ENCODE measurements around the gene CBFA2T2. TPM values are rescaled to one million over a fixed set of nuclear protein-coding genes. Genes with fewer than 3 reads are reported as not detected.
"Not testable (repeated sequence)": the region's sequence is repeated elsewhere in the genome, so short reads cannot be mapped to it uniquely, and the experiment has no call there.

The CBFA2T2 gene
- total RNA-seq, 3 donors from 2014 or later (not counting 1 experiment from before 2014, with no cell fraction given) = 16.5 to 27.5 (median 18.5) TPM

GRCh38 chr20:33463332-33464101 is 26.4 kb upstream of the CBFA2T2 start:
- ATAC-seq (no peak), DNase-seq (no peak)
- Mint-ChIP-seq H3K27me3 (ENCODE audit: low read depth in 2 of 2) (no peaks in the 10 kb centered on the region), H3K27ac (no peak overlapping the region), H3K4me3 (no peak overlapping the region), H3K4me1 (no peaks in the 10 kb centered on the region), H3K36me3 (no peaks in the 10 kb centered on the region), H3K9me3 (no peaks in the 10 kb centered on the region)
- intact Hi-C loops (cut with micrococcal nuclease) = no loop called here
- Histone ChIP-seq H3K27me3 (ENCODE audit: control insufficient read depth, insufficient read depth, low read length) (no peaks in the 10 kb centered on the region), H3K4me3 (ENCODE audit: low read length) (no peak overlapping the region), H3K36me3 (ENCODE audit: control insufficient read depth, insufficient read depth, low read length) (no peaks in the 10 kb centered on the region), H3K27ac (ENCODE audit: low read length) (no peak overlapping the region), H3K9me3 (ENCODE audit: control insufficient read depth, insufficient read depth, low read length) (no peaks in the 10 kb centered on the region), H3K4me1 (ENCODE audit: control insufficient read depth, insufficient read depth, low read length) (peaks cover 5% of the 10 kb centered on the region)
- WGBS (ENCODE audit: insufficient coverage) = 92% methylated on average over 7 of the region's 7 CpGs
- no peak for TF ChIP-seq CTCF (IDR thresholded peaks at IDR 0.05)

- ATAC-seq; H3K4me1 Mint-ChIP-seq; H3K9me3 Mint-ChIP-seq; H3K4me1 ChIP-seq (ENCODE audit: control insufficient read depth, insufficient read depth, low read length); H3K27me3 ChIP-seq (ENCODE audit: control insufficient read depth, insufficient read depth, low read length); H3K4me3 ChIP-seq (ENCODE audit: low read length); DNase-seq; H3K4me3 Mint-ChIP-seq; intact Hi-C loops (cut with micrococcal nuclease); H3K27ac Mint-ChIP-seq; H3K27ac ChIP-seq (ENCODE audit: low read length); H3K9me3 ChIP-seq (ENCODE audit: control insufficient read depth, insufficient read depth, low read length); H3K36me3 ChIP-seq (ENCODE audit: control insufficient read depth, insufficient read depth, low read length); H3K27me3 Mint-ChIP-seq (ENCODE audit: low read depth in 2 of 2); H3K36me3 Mint-ChIP-seq: not testable (repeated sequence)
- WGBS (ENCODE audit: insufficient coverage) = 92% methylated on average over 8 of the region's 8 CpGs
Measured at GRCh38 chr20:33464759-33465158, 25.1 kb upstream of the CBFA2T2 start.

GRCh38 chr20:33465481-33466302 is 24.2 kb upstream of the CBFA2T2 start:
- no peaks in the 10 kb centered on the region for H3K4me1 Mint-ChIP-seq
- intact Hi-C loops (cut with micrococcal nuclease) = no loop called here
- H3K27ac ChIP-seq (ENCODE audit: low read length) = no peak overlapping the region
- DNase-seq (no peak), ATAC-seq (no peak)
- peaks cover 5% of the 10 kb centered on the region for H3K4me1 ChIP-seq (ENCODE audit: control insufficient read depth, insufficient read depth, low read length)
- no peaks in the 10 kb centered on the region for H3K27me3 ChIP-seq (ENCODE audit: control insufficient read depth, insufficient read depth, low read length)
- WGBS (ENCODE audit: insufficient coverage) = 75% methylated on average over 8 of the region's 9 CpGs
- no peak overlapping the region for H3K27ac Mint-ChIP-seq
- H3K36me3 Mint-ChIP-seq = no peaks in the 10 kb centered on the region
- H3K27me3 Mint-ChIP-seq (ENCODE audit: low read depth in 2 of 2) = peaks cover 0 to 2% of the 10 kb centered on the region in 2 donors
- no peak overlapping the region for H3K4me3 Mint-ChIP-seq
- no peak overlapping the region for H3K4me3 ChIP-seq (ENCODE audit: low read length)
- no peaks in the 10 kb centered on the region for H3K36me3 ChIP-seq (ENCODE audit: control insufficient read depth, insufficient read depth, low read length)
- no peak for TF ChIP-seq CTCF (IDR thresholded peaks at IDR 0.05)
- H3K9me3 Mint-ChIP-seq = no peaks in the 10 kb centered on the region
- no peaks in the 10 kb centered on the region for H3K9me3 ChIP-seq (ENCODE audit: control insufficient read depth, insufficient read depth, low read length)

GRCh38 chr20:33466303-33466646 is 23.6 kb upstream of the CBFA2T2 start:
- TF ChIP-seq CTCF (IDR thresholded peaks at IDR 0.05) = no peak
- Histone ChIP-seq H3K9me3 (ENCODE audit: control insufficient read depth, insufficient read depth, low read length) (no peaks in the 10 kb centered on the region), H3K27ac (ENCODE audit: low read length) (no peak overlapping the region), H3K36me3 (ENCODE audit: control insufficient read depth, insufficient read depth, low read length) (no peaks in the 10 kb centered on the region), H3K4me1 (ENCODE audit: control insufficient read depth, insufficient read depth, low read length) (peaks cover 5% of the 10 kb centered on the region), H3K27me3 (ENCODE audit: control insufficient read depth, insufficient read depth, low read length) (no peaks in the 10 kb centered on the region), H3K4me3 (ENCODE audit: low read length) (no peak overlapping the region)
- Mint-ChIP-seq H3K36me3 (no peaks in the 10 kb centered on the region), H3K27ac (no peak overlapping the region), H3K9me3 (no peaks in the 10 kb centered on the region), H3K4me3 (no peak overlapping the region), H3K27me3 (ENCODE audit: low read depth in 2 of 2) (peaks cover 0 to 3% of the 10 kb centered on the region in 2 donors), H3K4me1 (no peaks in the 10 kb centered on the region)
- intact Hi-C loops (cut with micrococcal nuclease) = no loop called here
- WGBS (ENCODE audit: insufficient coverage) = 76% methylated on average over 3 of the region's 3 CpGs
- no peak for ATAC-seq
- DNase-seq = no peak
